ENCODE measurements around the gene DZIP1L. TPM values are rescaled to one million over a fixed set of nuclear protein-coding genes. Genes with fewer than 3 reads are reported as not detected.

DZIP1L gene
- total RNA-seq, 1 experiment from 2014 or later: 11.1 TPM

GRCh38 chr3:138114431-138114918 is 933 bp downstream of the DZIP1L start:
- Histone ChIP-seq H3K27me3 (ENCODE audit: control insufficient read depth, insufficient read depth, low read length) (no peaks in the 10 kb centered on the region), H3K36me3 (ENCODE audit: control insufficient read depth, insufficient read depth, low read length) (no peaks in the 10 kb centered on the region; the same call in 1 of the 2 replicates), H3K4me1 (ENCODE audit: control insufficient read depth, insufficient read depth, low read length) (peaks cover 9% of the 10 kb centered on the region), H3K27ac (ENCODE audit: low read length) (peak overlapping the region; percentile 89), H3K9me3 (ENCODE audit: control insufficient read depth, insufficient read depth, low read depth, low read length) (no peaks in the 10 kb centered on the region), H3K4me3 (ENCODE audit: low read depth in 2 of 2, low read length in 2 of 2) (peak overlapping the region; percentile 72 to 75)
- DNase-seq (ENCODE audit: low read depth, low spot score): no peak
- ChIA-PET POLR2A (no interaction called here), CTCF (no interaction called here)
- no peak for TF ChIP-seq POLR2AphosphoS5 (IDR thresholded peaks at IDR 0.05; ENCODE audit: low read depth, low read length)
- no peak for TF ChIP-seq TCF7L2 (IDR thresholded peaks at IDR 0.05; ENCODE audit: low read depth, low read length)
- TF ChIP-seq CTCF (IDR thresholded peaks at IDR 0.05): no peak
- TF ChIP-seq SIN3A (IDR thresholded peaks at IDR 0.05; ENCODE audit: borderline replicate concordance, insufficient read depth, low read depth, low read length): no peak
- no peak for TF ChIP-seq REST (IDR thresholded peaks at IDR 0.05; ENCODE audit: insufficient read depth in 1 of 2, low read depth in 2 of 2, low read length in 1 of 2)
- ATAC-seq: peak; percentile 11
- in situ Hi-C loops (cut with HindIII; ENCODE audit: low pct_unique_long_range_greater_than_20kb, low sequenced_read_pairs): no loop called here
- intact Hi-C loops (cut with micrococcal nuclease; ENCODE audit: unreplicated experiment): no loop called here
- BruUV-seq (replicated peaks): no TSS peak

GRCh38 chr3:138113326-138113725 is 2.1 kb downstream of the DZIP1L start:
- DNase-seq (ENCODE audit: low read depth, low spot score) (no peak), ATAC-seq (no peak)
- no peaks in the 10 kb centered on the region for H3K27me3 ChIP-seq (ENCODE audit: control insufficient read depth, insufficient read depth, low read length)
- intact Hi-C loops (cut with micrococcal nuclease; ENCODE audit: unreplicated experiment): no loop called here
- BruUV-seq (replicated peaks): TSS peak; percentile 32
- in situ Hi-C loops (cut with HindIII; ENCODE audit: low pct_unique_long_range_greater_than_20kb, low sequenced_read_pairs): no loop called here
- peaks cover 9% of the 10 kb centered on the region for H3K4me1 ChIP-seq (ENCODE audit: control insufficient read depth, insufficient read depth, low read length)
- POLR2A ChIA-PET: no interaction called here
- no peak overlapping the region for H3K27ac ChIP-seq (ENCODE audit: low read length)
- TF ChIP-seq TCF7L2 (IDR thresholded peaks at IDR 0.05; ENCODE audit: low read depth, low read length) (no peak), SIN3A (IDR thresholded peaks at IDR 0.05; ENCODE audit: borderline replicate concordance, insufficient read depth, low read depth, low read length) (no peak), CTCF (IDR thresholded peaks at IDR 0.05) (no peak), POLR2AphosphoS5 (IDR thresholded peaks at IDR 0.05; ENCODE audit: low read depth, low read length) (no peak), REST (IDR thresholded peaks at IDR 0.05; ENCODE audit: insufficient read depth in 1 of 2, low read depth in 2 of 2, low read length in 1 of 2) (no peak)
- no peaks in the 10 kb centered on the region for H3K9me3 ChIP-seq (ENCODE audit: control insufficient read depth, insufficient read depth, low read depth, low read length)
- CTCF ChIA-PET: no interaction called here
- H3K4me3 ChIP-seq (ENCODE audit: low read depth in 2 of 2, low read length in 2 of 2): no peak overlapping the region
- no peaks in the 10 kb centered on the region; the same call in 1 of the 2 replicates for H3K36me3 ChIP-seq (ENCODE audit: control insufficient read depth, insufficient read depth, low read length)

Measured in Panc1 (cell line).